Neutrophil (primary cell): ENCODE data around the gene DNAJB11.

Source experiments
- H3K27ac ChIP-seq: fragments of 200-600 bp; sonication (generic); 2 replicates; pipeline ENCODE4 v1.5.1; 2016; ENCODE audit warnings: mild to moderate bottlenecking, moderate library complexity
- H3K27me3 ChIP-seq: fragments of 200-600 bp; sonication (generic); 2 replicates; pipeline ENCODE4 v1.6.0; 2016; ENCODE audit warnings: mild to moderate bottlenecking
- H3K36me3 ChIP-seq: fragments of 200-600 bp; sonication (generic); 2 replicates; pipeline ENCODE4 v1.5.1; 2017
- H3K4me1 ChIP-seq, 2 experiments: fragments of 200-600 bp in 1 of 2; sonication (generic) in 1 of 2; 1 replicate in 1 of 2; 2 replicates in 1 of 2; pipeline versions ENCODE4 v1.5.1 to v1.6.1; 2013 to 2016; ENCODE audit warnings: low read depth in 1 of 2, low read length in 1 of 2, mild to moderate bottlenecking in 1 of 2, moderate library complexity in 1 of 2; ENCODE audit not compliant: control insufficient read depth in 1 of 2, insufficient read depth in 1 of 2
- H3K4me3 ChIP-seq, 2 experiments: fragments of 200-600 bp in 1 of 2; sonication (generic) in 1 of 2; 1 replicate in 1 of 2; 2 replicates in 1 of 2; pipeline ENCODE4 v1.5.1; 2013 to 2016; ENCODE audit warnings: low read depth in 1 of 2, low read length in 1 of 2, mild to moderate bottlenecking in 1 of 2, moderate library complexity in 1 of 2
- H3K9me3 ChIP-seq: fragments of 200-600 bp; sonication (generic); 2 replicates; pipeline ENCODE4 v1.5.1; 2016
- CTCF ChIP-seq: fragments of 200-600 bp; sonication (generic); IDR thresholded peaks from 2 replicates; pipeline ENCODE4 v1.5.1; 2016; ENCODE audit warnings: antibody characterized with exemption

The DNAJB11 gene

DNA sequence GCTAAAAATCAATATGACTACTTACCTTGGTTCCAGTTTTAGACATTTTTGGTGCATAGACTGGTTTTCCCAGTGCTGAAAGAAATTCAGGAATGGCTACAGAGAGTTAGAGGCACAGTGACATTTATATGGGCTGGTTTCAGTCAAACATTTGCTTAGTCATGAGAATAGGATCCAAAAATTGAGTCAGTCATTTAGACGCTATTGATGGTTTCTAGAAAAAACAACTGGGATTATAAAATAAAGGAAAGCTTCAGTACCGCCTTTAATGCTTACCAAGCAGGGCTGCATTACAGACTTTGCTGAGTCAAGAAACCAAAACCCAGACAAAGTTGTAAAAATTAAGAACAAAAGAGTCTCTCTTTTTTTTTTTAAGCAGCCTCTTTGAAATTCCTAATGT lies 26.2 kb upstream of the DNAJB11 start, which contains the start of gene CRYGS:
Gene CRYGS (minus strand): TSS at position 100 of the 400 bp plus-strand sequence. CDS start 54 bp downstream, at position 46.
- Histone ChIP-seq H3K27ac (no peak within 1 kb of the TSS), H3K27me3 (no peaks in the 10 kb centered on the region), H3K4me3 (no peak within 1 kb of the TSS), H3K9me3 (no peaks in the 10 kb centered on the region), H3K36me3 (peaks cover 4% of the 10 kb centered on the region), H3K4me1 (peaks cover 9 to 18% of the 10 kb centered on the region in 2 experiments)
- no peak for TF ChIP-seq CTCF

DNA sequence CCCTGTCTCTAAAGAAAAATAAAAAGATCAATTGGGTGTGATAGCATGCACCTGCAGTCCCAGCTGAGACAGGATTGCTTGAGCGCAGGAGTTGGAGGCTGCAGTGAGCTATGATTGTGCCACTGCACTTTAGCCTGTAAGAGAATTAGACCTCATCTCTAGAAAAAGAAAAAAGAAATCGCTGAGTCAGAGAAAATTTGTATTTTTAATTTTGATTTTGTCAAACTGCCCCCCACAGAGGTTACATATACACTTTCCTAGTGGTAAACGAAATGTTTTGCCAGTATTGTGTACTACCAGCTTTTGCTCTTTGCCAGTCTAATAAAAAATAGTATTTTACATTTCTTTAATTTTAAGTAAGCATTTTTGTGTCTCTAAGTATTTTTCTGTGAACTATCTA lies 21.0 kb upstream of the DNAJB11 start:
- Histone ChIP-seq H3K4me3 (no peak overlapping the region), H3K27me3 (no peaks in the 10 kb centered on the region), H3K36me3 (peaks cover 32% of the 10 kb centered on the region), H3K9me3 (no peaks in the 10 kb centered on the region), H3K27ac (no peak overlapping the region), H3K4me1 (no peaks in the 10 kb centered on the region)
- no peak for TF ChIP-seq CTCF

DNA sequence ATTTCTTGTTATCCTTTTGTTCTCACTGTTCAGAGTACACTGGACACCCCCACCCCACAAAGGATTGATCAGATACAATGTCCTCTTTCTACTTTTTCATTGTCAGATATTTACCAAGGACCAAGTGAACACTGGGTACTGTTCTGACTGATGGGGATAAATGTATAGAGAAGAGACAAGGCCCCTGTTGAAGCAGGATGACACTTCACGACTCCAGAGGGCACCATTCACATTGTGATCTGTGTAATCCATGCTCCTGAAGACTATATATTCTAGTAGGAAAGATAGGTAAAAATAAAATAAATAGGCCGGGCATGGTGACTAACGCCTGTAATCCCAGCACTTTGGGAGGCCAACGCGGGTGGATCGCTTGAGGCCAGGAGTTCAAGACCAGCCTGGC lies 19.1 kb upstream of the DNAJB11 start:
- no peak for TF ChIP-seq CTCF
- Histone ChIP-seq H3K4me1 (no peaks in the 10 kb centered on the region), H3K4me3 (no peak overlapping the region), H3K36me3 (peaks cover 39% of the 10 kb centered on the region), H3K27ac (no peak overlapping the region), H3K9me3 (no peaks in the 10 kb centered on the region), H3K27me3 (no peaks in the 10 kb centered on the region)

DNA sequence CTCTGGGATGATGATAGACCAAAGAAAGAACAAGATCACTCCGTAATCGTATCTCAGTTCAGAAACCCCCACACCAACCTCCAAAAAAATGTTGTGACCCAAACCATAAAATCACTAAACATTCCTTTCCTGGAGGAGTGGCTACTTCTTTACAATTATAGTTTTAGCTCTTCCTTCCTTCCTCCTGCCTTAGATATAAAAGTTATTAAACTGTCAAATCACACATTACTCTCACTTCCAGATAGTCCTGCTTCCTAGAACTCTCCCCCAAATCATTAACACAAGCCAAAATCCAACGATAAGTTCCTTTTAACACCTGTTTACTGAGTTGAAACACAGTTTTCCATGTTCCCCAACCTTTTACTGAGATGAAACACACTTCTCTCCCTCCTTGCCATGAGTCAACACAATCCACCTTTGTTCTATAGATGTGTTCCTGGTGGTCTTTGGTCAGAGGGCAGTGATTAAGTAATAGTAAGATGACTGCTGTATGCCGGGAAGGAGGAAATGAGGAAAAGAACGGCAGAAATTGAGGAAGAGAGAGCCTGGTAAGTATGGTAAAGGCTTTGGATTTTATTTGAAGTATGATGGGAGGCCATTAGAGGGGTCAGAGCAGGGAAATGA lies 18.0 kb upstream of the DNAJB11 start:
- no peaks in the 10 kb centered on the region for H3K4me1 ChIP-seq
- H3K9me3 ChIP-seq: no peaks in the 10 kb centered on the region
- H3K36me3 ChIP-seq: peaks cover 46% of the 10 kb centered on the region
- no peaks in the 10 kb centered on the region for H3K27me3 ChIP-seq
- TF ChIP-seq CTCF: no peak
- no peak overlapping the region for H3K27ac ChIP-seq
- no peak overlapping the region for H3K4me3 ChIP-seq

- H3K27me3 ChIP-seq: no peaks in the 10 kb centered on the region
- H3K4me1 ChIP-seq: peaks cover 18 to 20% of the 10 kb centered on the region in 2 experiments
- no peaks in the 10 kb centered on the region for H3K36me3 ChIP-seq
- no peak overlapping the region for H3K4me3 ChIP-seq
- no peaks in the 10 kb centered on the region for H3K9me3 ChIP-seq
- no peak overlapping the region for H3K27ac ChIP-seq
- no peak for TF ChIP-seq CTCF
These were observed 5.9 kb upstream of the DNAJB11 start for GRCh38 chr3:186564586-186564985.
